H1 (cell line): ENCODE data around the gene CLVS2. TPM values are rescaled to one million over a fixed set of nuclear protein-coding genes. Genes with fewer than 3 reads are reported as not detected.

Experiments used
- CTCF ChIA-PET: fragments of 300-600 bp; sonication (Branson Sonifier 250); formaldehyde crosslinking; loops from one replicate; lab custom pipeline; 2021; ENCODE audit not compliant: partially characterized antibody; lab: Charles Lee
- POLR2A ChIA-PET: fragments of 300-600 bp; sonication (Branson Sonifier 250); formaldehyde crosslinking; loops from one replicate; lab custom pipeline; 2021; ENCODE audit warnings: inconsistent platforms; ENCODE audit not compliant: partially characterized antibody; lab: Charles Lee
- DNase-seq, 2 experiments: peaks; one replicate each; pipeline versions ENCODE4 v3.0.0 to v3.0.0-alpha.2; 2010 to 2022; ENCODE audit warnings: low spot score in 2 of 2, low read depth in 1 of 2, mixed read lengths in 1 of 2
- FAIRE-seq: peaks from 2 replicates; lab custom pipeline; 2011; peaks lifted over from hg19 to GRCh38; lab: Jason Lieb, UNC
- H2AFZ ChIP-seq: 2 replicates; pipeline ENCODE4 v1.8.1; 2012; ENCODE audit warnings: low read length, inconsistent platforms
- H2AK5ac ChIP-seq: 2 replicates; pipeline ENCODE4 v1.6.1; 2013; ENCODE audit warnings: low read depth, low read length
- H2BK120ac ChIP-seq: replicated peaks from 2 replicates; pipeline ENCODE3; 2013; ENCODE audit warnings: low read depth, low read length, inconsistent platforms
- H2BK12ac ChIP-seq: 2 replicates; pipeline ENCODE4 v1.6.1; 2013; ENCODE audit warnings: low read depth, low read length
- H2BK15ac ChIP-seq: 2 replicates; pipeline ENCODE4 v1.6.1; 2013; ENCODE audit warnings: low read length
- H2BK20ac ChIP-seq: 2 replicates; pipeline ENCODE4 v1.6.1; 2013; ENCODE audit warnings: low read length
- H2BK5ac ChIP-seq: 2 replicates; pipeline ENCODE4 v1.6.1; 2013; ENCODE audit warnings: low read depth, low read length
- H3K14ac ChIP-seq: 2 replicates; pipeline ENCODE4 v1.6.1; 2013; ENCODE audit warnings: inconsistent platforms; ENCODE audit not compliant: insufficient read length
- H3K18ac ChIP-seq: 2 replicates; pipeline ENCODE4 v1.6.1; 2013; ENCODE audit warnings: low read length; ENCODE audit errors: extremely low read depth
- H3K23ac ChIP-seq: 2 replicates; pipeline ENCODE4 v1.6.1; 2013; ENCODE audit warnings: inconsistent platforms; ENCODE audit not compliant: insufficient read length
- H3K23me2 ChIP-seq: 2 replicates; pipeline ENCODE4 v1.6.1; 2013; ENCODE audit warnings: low read depth, low read length
- H3K27ac ChIP-seq: 2 replicates; pipeline ENCODE4 v1.6.1; 2011; ENCODE audit warnings: low read depth, low read length, inconsistent platforms
- H3K27me3 ChIP-seq, 4 experiments: replicated peaks in 1 of 4; 1 replicate in 1 of 4; 2 replicates in 3 of 4; pipeline versions ENCODE4 v1.6.1 to v1.8.1; 2011 to 2013; ENCODE audit warnings: low read length in 3 of 4, mild to moderate bottlenecking in 3 of 4, inconsistent platforms in 2 of 4, mixed read lengths in 2 of 4, moderate library complexity in 1 of 4; ENCODE audit not compliant: control insufficient read depth in 3 of 4, insufficient read depth in 3 of 4; ENCODE audit errors: extremely low read depth in 1 of 4
- H3K36me3 ChIP-seq, 4 experiments: 2 replicates each; pipeline versions ENCODE4 v1.6.1 to v1.8.1; 2011 to 2013; ENCODE audit warnings: mild to moderate bottlenecking in 4 of 4, low read length in 3 of 4, moderate library complexity in 2 of 4, control low read depth in 1 of 4, inconsistent platforms in 1 of 4; ENCODE audit not compliant: insufficient read depth in 4 of 4, control insufficient read depth in 2 of 4
- H3K4ac ChIP-seq: replicated peaks from 2 replicates; pipeline ENCODE3; 2013; ENCODE audit warnings: low read length, low read depth, mixed read lengths, inconsistent platforms; ENCODE audit not compliant: insufficient read length
- H3K4me1 ChIP-seq, 4 experiments: replicated peaks in 1 of 4; 1 replicate in 1 of 4; 2 replicates in 3 of 4; pipeline versions ENCODE4 v1.6.1 to v1.8.1; 2011 to 2013; ENCODE audit warnings: low read length in 3 of 4, inconsistent platforms in 2 of 4, mixed read lengths in 1 of 4; ENCODE audit not compliant: insufficient read depth in 4 of 4, control insufficient read depth in 3 of 4
- H3K4me2 ChIP-seq, 2 experiments: 2 replicates each; pipeline versions ENCODE4 v1.6.1 to v1.8.1; 2011 to 2013; ENCODE audit warnings: low read depth in 2 of 2, low read length in 2 of 2, control low read depth in 1 of 2, inconsistent platforms in 1 of 2, mild to moderate bottlenecking in 1 of 2; ENCODE audit not compliant: insufficient read depth in 1 of 2
- H3K4me3 ChIP-seq, 4 experiments: fragments of 200-600, 300-600 bp in 1 of 4; sonication (generic), shearing (Covaris generic), sonication (Bioruptor Twin) in 1 of 4; 2 replicates each; pipeline versions ENCODE4 v1.5.1 to v1.8.1; 2011 to 2016; ENCODE audit warnings: low read length in 4 of 4, low read depth in 3 of 4, control low read depth in 2 of 4, inconsistent platforms in 2 of 4, mild to moderate bottlenecking in 2 of 4, mixed read lengths in 1 of 4, moderate library complexity in 1 of 4; ENCODE audit not compliant: insufficient read depth in 2 of 4; ENCODE audit errors: extremely low read depth in 1 of 4
- H3K56ac ChIP-seq: replicated peaks from 2 replicates; pipeline ENCODE3; 2013; ENCODE audit warnings: low read depth, mild to moderate bottlenecking, mixed read lengths, low read length, inconsistent platforms; ENCODE audit not compliant: insufficient read length
- H3K79me1 ChIP-seq: 2 replicates; pipeline ENCODE4 v1.6.1; 2013; ENCODE audit warnings: low read depth, low read length, control low read depth
- H3K79me2 ChIP-seq, 2 experiments: 2 replicates each; pipeline versions ENCODE4 v1.6.1 to v1.8.1; 2012 to 2013; ENCODE audit warnings: low read length in 2 of 2, mild to moderate bottlenecking in 2 of 2, inconsistent platforms in 1 of 2; ENCODE audit not compliant: insufficient read depth in 2 of 2, control insufficient read depth in 1 of 2
- H3K9ac ChIP-seq, 4 experiments: replicated peaks in 1 of 4; 1 replicate in 1 of 4; 2 replicates in 3 of 4; pipeline versions ENCODE4 v1.6.1 to v1.8.1; 2011 to 2013; ENCODE audit warnings: low read depth in 3 of 4, low read length in 3 of 4, control low read depth in 2 of 4, mild to moderate bottlenecking in 2 of 4, moderate library complexity in 2 of 4, inconsistent platforms in 1 of 4; ENCODE audit errors: extremely low read depth in 1 of 4
- H3K9me3 ChIP-seq, 2 experiments: 2 replicates each; pipeline versions ENCODE4 v1.6.1 to v1.8.1; 2012 to 2013; ENCODE audit warnings: mild to moderate bottlenecking in 2 of 2, moderate library complexity in 2 of 2, control low read depth in 1 of 2, inconsistent platforms in 1 of 2, low read depth in 1 of 2, low read length in 1 of 2, mixed read lengths in 1 of 2; ENCODE audit not compliant: insufficient read depth in 2 of 2
- H4K20me1 ChIP-seq, 2 experiments: replicated peaks in 1 of 2; 2 replicates each; pipeline versions ENCODE3 to v1.8.1; 2011 to 2013; ENCODE audit warnings: inconsistent platforms in 2 of 2, low read length in 2 of 2, mild to moderate bottlenecking in 1 of 2; ENCODE audit not compliant: insufficient read depth in 2 of 2, control insufficient read depth in 1 of 2
- H4K5ac ChIP-seq: 2 replicates; pipeline ENCODE4 v1.6.1; 2013; ENCODE audit warnings: low read length, low read depth, mixed read lengths, inconsistent platforms; ENCODE audit not compliant: insufficient read length
- H4K8ac ChIP-seq: 2 replicates; pipeline ENCODE4 v1.8.0; 2013; ENCODE audit warnings: mild to moderate bottlenecking, moderate library complexity, low read length, inconsistent platforms; ENCODE audit not compliant: insufficient read depth; ENCODE audit errors: extremely low read depth
- H4K91ac ChIP-seq: replicated peaks from 2 replicates; pipeline ENCODE3; 2013; ENCODE audit warnings: low read length, mixed read lengths, inconsistent platforms; ENCODE audit not compliant: insufficient read length
- BCL11A ChIP-seq, 2 experiments: IDR thresholded peaks; one replicate each; pipeline ENCODE4 v1.6.1; 2011; ENCODE audit warnings: low read depth in 2 of 2, low read length in 2 of 2, mild to moderate bottlenecking in 2 of 2
- GABPA ChIP-seq: IDR thresholded peaks from 2 replicates; pipeline ENCODE4 v1.6.1; 2011; ENCODE audit warnings: mild to moderate bottlenecking, low read length, moderate library complexity, borderline replicate concordance; ENCODE audit not compliant: insufficient read depth
- HDAC2 ChIP-seq, 2 experiments: fragments of 300-600 bp in 1 of 2; sonication (generic) in 1 of 2; IDR thresholded peaks; 2 replicates each; pipeline ENCODE4 v1.6.1; 2011 to 2012; ENCODE audit warnings: low read depth in 2 of 2, low read length in 2 of 2, mild to moderate bottlenecking in 2 of 2, moderate library complexity in 2 of 2, borderline replicate concordance in 1 of 2, inconsistent platforms in 1 of 2
- JUN ChIP-seq: IDR thresholded peaks from 2 replicates; pipeline ENCODE4 v1.6.1; 2011; ENCODE audit warnings: low read depth, mild to moderate bottlenecking, improper control_type of control experiment, low read length
- POLR2A ChIP-seq, 2 experiments: IDR thresholded peaks; 1 replicate in 1 of 2; 2 replicates in 1 of 2; pipeline ENCODE4 v1.6.1; 2011; ENCODE audit warnings: low read depth in 2 of 2, low read length in 2 of 2, mild to moderate bottlenecking in 2 of 2; ENCODE audit errors: control extremely low read depth in 1 of 2
- POLR2AphosphoS5 ChIP-seq: IDR thresholded peaks from 2 replicates; pipeline ENCODE4 v1.6.1; 2011; ENCODE audit warnings: low read depth, low read length
- SP1 ChIP-seq: IDR thresholded peaks from 2 replicates; pipeline ENCODE4 v1.6.1; 2011; ENCODE audit warnings: low read depth, low read length
- WGBS, 2 experiments: shearing (Covaris generic) in 1 of 2; methylation state at CpG; one replicate each; pipeline versions ENCODE4 v1.1.6 to v1.1.7; 2013 to 2015; ENCODE audit warnings: low lambda C conversion rate in 2 of 2, mixed read lengths in 2 of 2, inconsistent platforms in 1 of 2, low coverage in 1 of 2, missing lambda C conversion rate in 1 of 2; ENCODE audit not compliant: insufficient replicate concordance in 2 of 2, insufficient coverage in 1 of 2, insufficient read length in 1 of 2; ENCODE audit errors: extremely low coverage in 1 of 2, missing lambda C conversion rate in 1 of 2; 5-methylcytosine and 5-hydroxymethylcytosine counted together
- polyA plus RNA-seq, 7 experiments: library from polyadenylated mRNA; depleted of rRNA in 3 of 7; stranded (reverse) in 5 of 7; unstranded in 2 of 7; fragments of >200 nt in 5 of 7; fragments of 200-250 nt in 2 of 7; gene quantifications; 1 replicate in 5 of 7; 2 replicates in 1 of 7; 4 replicates in 1 of 7; pipeline versions ENCODE4 v1.2.1 to v1.2.3, GENCODE V29; 2011 to 2013; ENCODE audit warnings: missing spikeins in 2 of 7, mixed read lengths in 2 of 7
- total RNA-seq: library from RNA; stranded (reverse); fragmentation: NEBNext Ultra II Directional; extraction: Animal tissue kit (Norgen Biotek cat#: 25700); gene quantifications from 2 replicates; pipeline ENCODE4 v1.2.1, GENCODE V29; 2021

The CLVS2 gene
- total and polyA plus RNA-seq, 2 of the 8 experiments (the other 6 are each of a cell fraction or from before 2014, with no cell fraction given) = 0.30 to 0.73 TPM

DNA sequence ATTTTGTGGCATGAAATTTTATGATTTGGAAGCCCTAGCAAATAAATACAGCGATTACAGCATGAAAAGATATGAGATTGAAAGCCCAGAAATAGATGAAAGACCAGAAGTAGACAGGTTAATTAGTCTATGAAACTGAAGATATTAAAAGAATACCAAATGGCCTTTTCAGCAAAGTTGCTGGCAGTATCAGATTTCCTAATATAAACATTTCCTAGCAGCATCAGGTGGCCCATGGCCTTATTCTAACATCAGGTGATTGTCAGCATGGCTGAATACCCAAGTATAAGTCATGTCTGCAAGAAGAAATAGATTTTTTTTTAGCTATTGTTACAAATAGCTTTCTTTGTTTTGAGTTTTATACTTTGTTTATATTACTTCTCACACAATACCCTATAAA lies 93.2 kb downstream of the CLVS2 start:
- Histone ChIP-seq H3K4ac (no peak overlapping the region), H3K18ac (no peak overlapping the region), H3K79me2 (no peaks in the 10 kb centered on the region), H3K4me1 (no peaks in the 10 kb centered on the region), H2BK120ac (no peak overlapping the region), H4K5ac (no peak overlapping the region), H2BK15ac (no peak overlapping the region), H3K23ac (no peak overlapping the region), H3K4me2 (no peak overlapping the region), H3K56ac (no peak overlapping the region), H3K14ac (no peak overlapping the region), H4K20me1 (no peaks in the 10 kb centered on the region), H3K23me2 (no peaks in the 10 kb centered on the region), H3K36me3 (no peaks in the 10 kb centered on the region), H3K79me1 (no peaks in the 10 kb centered on the region), H2BK12ac (no peak overlapping the region), H3K27me3 (no peaks in the 10 kb centered on the region), H3K9me3 (no peaks in the 10 kb centered on the region), H3K27ac (no peak overlapping the region), H2BK20ac (no peak overlapping the region), H2BK5ac (no peak overlapping the region), H2AK5ac (no peak overlapping the region), H4K91ac (no peak overlapping the region), H3K9ac (no peak overlapping the region), H3K4me3 (no peak overlapping the region), H2AFZ (no peak overlapping the region), H4K8ac (no peak overlapping the region)
- CTCF ChIA-PET = no interaction called here
- FAIRE-seq (no peak), DNase-seq (no peak)
- WGBS, 2 experiments = 84% methylated on average over 1 of the region's 1 CpG; no CpG with 5 or more reads in 1 of the 2 experiments
- POLR2A ChIA-PET = no interaction called here
- no peak for TF ChIP-seq BCL11A (IDR thresholded peaks at IDR 0.05; ENCODE audit: low read depth in 2 of 2, low read length in 2 of 2)
- TF ChIP-seq POLR2A (IDR thresholded peaks at IDR 0.05; ENCODE audit: control extremely low read depth in 1 of 2, low read depth in 2 of 2, low read length in 2 of 2) = no peak
- no peak for TF ChIP-seq GABPA
- no peak for TF ChIP-seq HDAC2 (IDR thresholded peaks at IDR 0.05; ENCODE audit: borderline replicate concordance in 1 of 2, low read depth in 2 of 2, low read length in 2 of 2)
- TF ChIP-seq SP1 = no peak
- TF ChIP-seq JUN = no peak
- no peak for TF ChIP-seq POLR2AphosphoS5
